Activated T-helper 17 cell treated with anti-CD3 and anti-CD28 coated beads, Interleukin-2, amount 50 U/mL, for 72 hours (primary cell): Measurements from ENCODE around the gene FLNA. TPM values are rescaled to one million over a fixed set of nuclear protein-coding genes. Genes with fewer than 3 reads are reported as not detected.
"Not testable (repeated sequence)": the region's sequence is repeated elsewhere in the genome, so short reads cannot be mapped to it uniquely, and the experiment has no call there.

Source experiments
- ATAC-seq: fragments of 150-1000 bp; cut with Tn5 transposase; replicated peaks from 2 replicates; pipeline ENCODE4 v1.10.0; 2021; ENCODE audit warnings: mild to moderate bottlenecking, moderate library complexity
- H3K27ac Mint-ChIP-seq: one replicate; pipeline ENCODE4 v1.8.0; 2022; ENCODE audit warnings: mixed read lengths
- H3K27me3 Mint-ChIP-seq: one replicate; pipeline ENCODE4 v1.8.0; 2022; ENCODE audit warnings: mixed read lengths
- H3K36me3 Mint-ChIP-seq: one replicate; pipeline ENCODE4 v1.8.0; 2022; ENCODE audit warnings: low read depth, mild to moderate bottlenecking, mixed read lengths
- H3K4me1 Mint-ChIP-seq: one replicate; pipeline ENCODE4 v1.8.0; 2022; ENCODE audit warnings: mixed read lengths
- H3K4me3 Mint-ChIP-seq: one replicate; pipeline ENCODE4 v1.8.0; 2022; ENCODE audit warnings: mild to moderate bottlenecking, mixed read lengths
- H3K9me3 Mint-ChIP-seq: one replicate; pipeline ENCODE4 v1.8.0; 2022; ENCODE audit warnings: mixed read lengths
- total RNA-seq, 2 donors: library from RNA; stranded (reverse); gene quantifications; one replicate each; pipeline ENCODE4 v1.2.3, GENCODE V29; 2022

FLNA gene
- total RNA-seq, 2 donors from 2014 or later = 1,274 to 1,383 TPM

DNA sequence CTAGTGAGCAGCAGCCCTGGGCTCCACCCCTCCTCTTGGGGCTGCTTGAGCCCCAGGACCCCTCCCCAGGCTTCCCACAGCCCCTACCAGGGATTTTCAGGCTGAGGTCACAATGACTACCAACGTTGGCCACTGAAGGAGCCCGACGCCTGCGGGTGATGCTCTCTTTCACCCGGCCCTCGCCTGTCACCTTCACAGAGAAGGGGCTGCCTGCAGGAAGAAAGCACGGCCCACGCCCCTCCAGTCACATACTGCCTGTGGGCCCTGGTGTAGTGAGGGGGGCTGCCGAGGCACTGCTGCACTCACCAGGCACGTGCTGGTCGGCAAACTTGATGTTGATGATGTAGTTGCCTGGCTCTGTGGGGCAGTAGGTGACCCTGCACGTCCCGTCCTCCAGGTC lies 22.0 kb downstream of the FLNA start:
- Mint-ChIP-seq H3K36me3 (peaks cover 83% of the 10 kb centered on the region), H3K27me3 (no peaks in the 10 kb centered on the region), H3K27ac (no peak overlapping the region), H3K9me3 (no peaks in the 10 kb centered on the region), H3K4me1 (peaks cover 1% of the 10 kb centered on the region), H3K4me3 (no peak overlapping the region)
- ATAC-seq = no peak

GRCh38 chrX:154352012-154352401 lies 22.4 kb downstream of the FLNA start:
- peaks cover 6% of the 10 kb centered on the region for H3K4me1 Mint-ChIP-seq
- no peak overlapping the region for H3K4me3 Mint-ChIP-seq
- no peaks in the 10 kb centered on the region for H3K9me3 Mint-ChIP-seq
- H3K36me3 Mint-ChIP-seq = peaks cover 83% of the 10 kb centered on the region
- ATAC-seq = no peak
- no peak overlapping the region for H3K27ac Mint-ChIP-seq
- no peaks in the 10 kb centered on the region for H3K27me3 Mint-ChIP-seq

DNA sequence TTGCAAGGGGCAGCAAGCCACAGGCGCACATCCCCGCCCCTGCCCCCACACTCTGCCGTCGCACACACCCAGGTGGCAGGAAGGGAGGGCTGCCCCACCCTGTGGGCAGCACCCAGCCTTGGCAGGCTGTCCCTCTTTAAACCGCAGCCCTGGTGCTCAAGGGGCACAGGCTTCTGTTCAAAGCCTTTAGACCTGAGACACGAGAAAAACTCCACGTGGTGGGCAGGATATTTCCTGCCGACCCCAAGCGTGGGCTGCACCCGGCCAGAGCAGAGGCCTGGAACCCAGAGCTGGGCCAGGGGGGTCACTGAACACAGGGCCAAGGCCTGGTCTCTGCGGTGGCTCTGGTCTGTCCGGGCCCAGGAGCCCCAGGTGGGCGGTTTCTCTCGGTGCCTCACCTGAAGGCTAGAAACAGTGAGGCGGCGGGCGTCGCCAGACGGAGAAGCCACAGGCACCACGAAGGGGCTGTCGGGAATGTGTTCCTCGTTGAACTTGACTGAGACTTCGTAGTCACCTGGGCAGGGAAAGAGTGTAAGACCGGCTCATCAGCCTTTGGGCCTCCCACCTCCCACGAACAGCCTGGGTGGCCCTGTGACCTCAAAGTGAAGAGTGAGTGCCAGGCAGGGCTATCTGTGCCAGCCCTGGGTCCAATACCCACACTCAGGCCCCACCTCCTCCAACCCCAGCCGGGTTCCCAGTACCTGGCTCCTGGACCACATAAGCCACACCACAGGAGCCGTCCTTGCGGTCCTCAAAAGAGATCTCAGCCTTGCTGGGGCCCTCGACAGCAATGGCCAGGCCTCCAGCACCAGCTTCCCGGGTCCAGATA lies 23.0 kb downstream of the FLNA start:
- H3K4me3 Mint-ChIP-seq = no peak overlapping the region
- no peaks in the 10 kb centered on the region for H3K9me3 Mint-ChIP-seq
- no peak overlapping the region for H3K27ac Mint-ChIP-seq
- peaks cover 77% of the 10 kb centered on the region for H3K36me3 Mint-ChIP-seq
- no peak for ATAC-seq
- peaks cover 7% of the 10 kb centered on the region for H3K4me1 Mint-ChIP-seq
- H3K27me3 Mint-ChIP-seq = no peaks in the 10 kb centered on the region

GRCh38 chrX:154350429-154351182 lies 23.8 kb downstream of the FLNA start:
- ATAC-seq = no peak
- Mint-ChIP-seq H3K9me3 (no peaks in the 10 kb centered on the region), H3K4me1 (peaks cover 7% of the 10 kb centered on the region), H3K27me3 (no peaks in the 10 kb centered on the region), H3K4me3 (no peak overlapping the region), H3K36me3 (peaks cover 69% of the 10 kb centered on the region), H3K27ac (no peak overlapping the region)

DNA sequence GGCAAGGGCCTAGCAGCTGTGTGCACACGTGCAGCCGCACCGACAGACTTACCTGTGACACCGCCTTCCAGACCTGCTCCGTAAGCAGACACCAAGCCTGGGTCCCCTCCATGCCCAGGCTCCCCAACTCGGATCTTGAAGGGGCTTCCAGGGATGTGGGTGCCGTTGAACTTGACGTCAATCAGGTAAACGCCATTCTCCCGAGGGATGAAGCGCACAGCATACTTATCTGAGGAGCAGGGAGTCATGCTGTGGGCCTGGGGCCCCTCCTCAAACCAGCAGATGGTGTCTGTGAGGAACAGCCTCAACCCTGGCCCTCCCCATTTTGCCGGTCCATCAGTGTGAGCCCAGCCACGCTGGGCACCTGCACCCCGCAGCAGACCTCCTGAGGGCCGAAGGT lies 24.5 kb downstream of the FLNA start:
- H3K27ac Mint-ChIP-seq = no peak overlapping the region
- H3K4me3 Mint-ChIP-seq = no peak overlapping the region
- H3K27me3 Mint-ChIP-seq = no peaks in the 10 kb centered on the region
- H3K9me3 Mint-ChIP-seq = no peaks in the 10 kb centered on the region
- H3K36me3 Mint-ChIP-seq = peaks cover 63% of the 10 kb centered on the region
- no peak for ATAC-seq
- peaks cover 7% of the 10 kb centered on the region for H3K4me1 Mint-ChIP-seq

DNA sequence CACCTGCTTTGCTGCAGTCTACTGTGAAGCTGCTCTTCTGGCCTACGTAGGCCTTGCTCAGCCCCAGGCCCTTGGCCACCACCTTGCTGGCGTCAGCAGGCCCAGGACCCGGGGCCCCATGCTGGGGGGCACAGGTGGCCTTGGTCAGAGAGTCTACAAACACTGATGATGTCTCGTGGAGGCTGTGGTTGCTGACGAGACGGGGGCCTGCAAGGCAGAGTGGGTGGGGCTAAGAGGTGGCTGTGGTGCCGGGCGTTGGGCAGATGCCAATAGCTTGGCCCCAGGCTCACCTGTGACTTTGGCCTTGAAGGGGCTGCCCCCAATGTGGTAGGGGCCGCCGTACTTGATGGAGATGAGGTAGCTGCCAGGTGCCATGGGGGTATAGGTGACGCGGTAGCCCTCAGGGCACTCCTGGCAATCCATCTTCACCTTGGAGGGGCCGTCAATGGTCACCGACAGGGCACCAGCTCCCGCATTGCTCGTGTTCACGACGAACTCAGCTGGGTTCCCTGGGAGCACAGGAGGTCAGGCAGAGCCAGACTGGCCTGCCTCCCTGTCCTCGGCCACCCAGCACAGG lies 25.0 kb downstream of the FLNA start:
- peaks cover 7% of the 10 kb centered on the region for H3K4me1 Mint-ChIP-seq
- no peak overlapping the region for H3K27ac Mint-ChIP-seq
- peaks cover 58% of the 10 kb centered on the region for H3K36me3 Mint-ChIP-seq

DNA sequence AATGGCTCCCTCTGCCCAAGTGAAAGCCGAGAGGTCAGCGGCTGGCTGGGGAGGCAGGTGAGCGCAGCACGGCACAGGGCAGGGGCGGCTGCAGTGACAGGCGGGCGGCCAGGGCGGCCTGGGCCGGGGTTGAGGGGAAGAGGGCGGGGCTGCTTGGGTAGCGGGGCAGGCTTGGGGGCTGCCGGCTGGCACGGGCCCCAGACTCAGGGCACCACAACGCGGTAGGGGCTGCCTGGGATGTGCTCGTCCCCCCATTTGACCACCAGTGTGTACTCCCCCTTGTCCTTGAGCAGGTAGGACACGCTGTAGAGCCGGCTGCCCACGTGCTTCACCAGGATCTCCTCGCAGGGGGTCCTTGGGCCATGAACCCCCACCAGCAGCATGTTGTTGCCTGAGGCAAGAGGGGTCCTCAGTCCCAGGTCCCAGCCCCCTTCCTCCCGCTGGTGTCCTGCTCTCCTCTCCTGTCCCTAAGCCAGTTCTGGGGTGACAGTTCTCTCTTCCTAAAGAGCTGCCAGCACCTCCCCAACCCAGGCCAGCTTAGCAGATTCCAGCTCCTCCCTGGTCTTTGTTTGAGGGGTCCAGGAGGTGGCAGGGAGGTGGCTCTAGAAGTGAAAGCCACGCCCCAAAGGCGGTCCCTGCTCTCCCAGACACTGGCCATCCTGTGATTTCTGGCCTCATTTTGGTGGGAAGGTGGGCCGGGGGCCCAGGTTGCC lies 25.6 kb downstream of the FLNA start:
- H3K27ac Mint-ChIP-seq = no peak overlapping the region
- H3K36me3 Mint-ChIP-seq = peaks cover 51% of the 10 kb centered on the region
- H3K4me1 Mint-ChIP-seq = peaks cover 7% of the 10 kb centered on the region

More for the DNA sequence above, 25.0 kb downstream of the FLNA start:
- H3K9me3 Mint-ChIP-seq = no peaks in the 10 kb centered on the region
- H3K27me3 Mint-ChIP-seq = no peaks in the 10 kb centered on the region
- no peak for ATAC-seq
- H3K4me3 Mint-ChIP-seq = no peak overlapping the region

GRCh38 chrX:154348114-154348531 lies 26.3 kb downstream of the FLNA start:
- no peak for ATAC-seq
- Mint-ChIP-seq H3K27ac (peak overlapping the region; percentile 30), H3K9me3 (no peaks in the 10 kb centered on the region), H3K36me3 (peaks cover 44% of the 10 kb centered on the region), H3K4me1 (peaks cover 7% of the 10 kb centered on the region), H3K4me3 (peak overlapping the region; percentile 25), H3K27me3 (no peaks in the 10 kb centered on the region)

More for the DNA sequence above, 25.6 kb downstream of the FLNA start:
- Mint-ChIP-seq H3K4me3 (peak overlapping the region; percentile 25), H3K9me3 (no peaks in the 10 kb centered on the region), H3K27me3 (no peaks in the 10 kb centered on the region)
- no peak for ATAC-seq

GRCh38 chrX:154343620-154344019 lies 30.8 kb downstream of the FLNA start:
- not testable (repeated sequence) for H3K27me3 Mint-ChIP-seq, H3K9me3 Mint-ChIP-seq, H3K4me3 Mint-ChIP-seq, H3K27ac Mint-ChIP-seq, H3K4me1 Mint-ChIP-seq
- ATAC-seq = peak; percentile 47
- H3K36me3 Mint-ChIP-seq = peaks cover 12% of the 10 kb centered on the region

GRCh38 chrX:154343063-154343462 lies 31.4 kb downstream of the FLNA start:
- not testable (repeated sequence) for H3K36me3 Mint-ChIP-seq, H3K27ac Mint-ChIP-seq, H3K27me3 Mint-ChIP-seq, H3K4me3 Mint-ChIP-seq, H3K9me3 Mint-ChIP-seq, H3K4me1 Mint-ChIP-seq
- ATAC-seq = peak; percentile 41

GRCh38 chrX:154341399-154342298 lies 32.8 kb downstream of the FLNA start:
- peak; percentile 76 for ATAC-seq
- not testable (repeated sequence) for H3K4me1 Mint-ChIP-seq, H3K36me3 Mint-ChIP-seq, H3K9me3 Mint-ChIP-seq, H3K27ac Mint-ChIP-seq, H3K27me3 Mint-ChIP-seq, H3K4me3 Mint-ChIP-seq

- peaks cover 14% of the 10 kb centered on the region for H3K4me1 Mint-ChIP-seq
- no peaks in the 10 kb centered on the region for H3K9me3 Mint-ChIP-seq
- no peaks in the 10 kb centered on the region for H3K27me3 Mint-ChIP-seq
- peak overlapping the region; percentile 86 for H3K27ac Mint-ChIP-seq
- peak overlapping the region; percentile 75 for H3K4me3 Mint-ChIP-seq
- H3K36me3 Mint-ChIP-seq = no peaks in the 10 kb centered on the region
- ATAC-seq = peak; percentile 95
These were observed 39.9 kb downstream of the FLNA start for GRCh38 chrX:154334496-154334895.

DNA sequence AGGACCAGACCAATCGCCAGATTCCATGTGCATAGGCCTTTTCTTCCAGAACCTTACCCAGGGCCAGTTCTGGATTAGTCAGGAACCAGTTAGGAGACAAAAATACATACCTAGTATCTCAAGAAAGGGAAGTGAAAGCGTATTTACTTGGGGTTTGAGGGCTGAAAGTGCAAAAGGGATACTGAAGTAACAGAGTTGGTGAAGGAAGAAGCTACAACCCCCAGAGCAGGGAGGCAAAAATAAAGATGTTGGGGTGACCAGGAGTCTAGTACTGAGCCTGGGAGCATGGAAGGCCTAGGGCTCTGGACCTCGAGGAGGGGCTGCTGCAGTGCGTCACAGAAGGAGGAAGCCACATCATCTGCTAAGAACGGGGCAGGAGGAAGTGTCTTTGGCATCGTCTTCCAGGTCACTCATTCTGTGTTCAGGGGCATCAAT lies 40.6 kb downstream of the FLNA start:
- Mint-ChIP-seq H3K27me3 (no peaks in the 10 kb centered on the region), H3K9me3 (no peaks in the 10 kb centered on the region), H3K27ac (peak overlapping the region; percentile 86), H3K36me3 (no peaks in the 10 kb centered on the region), H3K4me1 (peaks cover 14% of the 10 kb centered on the region), H3K4me3 (peak overlapping the region; percentile 75)
- peak; percentile 60 for ATAC-seq
